Activated CD4-positive, alpha-beta T cell treated with anti-CD3 and anti-CD28 coated beads, Interleukin-2, amount 50 U/mL, for 24 hours (primary cell): ENCODE measurements around the gene FAM167B.
"Not testable (repeated sequence)": the region's sequence is repeated elsewhere in the genome, so short reads cannot be mapped to it uniquely, and the experiment has no call there.

Source experiments
- DNase-seq, 2 donors: peaks; one replicate each; pipeline ENCODE4 v3.0.0-alpha.2; 2020; ENCODE audit warnings: low read depth in 1 of 2, low spot score in 1 of 2

The FAM167B gene

DNA sequence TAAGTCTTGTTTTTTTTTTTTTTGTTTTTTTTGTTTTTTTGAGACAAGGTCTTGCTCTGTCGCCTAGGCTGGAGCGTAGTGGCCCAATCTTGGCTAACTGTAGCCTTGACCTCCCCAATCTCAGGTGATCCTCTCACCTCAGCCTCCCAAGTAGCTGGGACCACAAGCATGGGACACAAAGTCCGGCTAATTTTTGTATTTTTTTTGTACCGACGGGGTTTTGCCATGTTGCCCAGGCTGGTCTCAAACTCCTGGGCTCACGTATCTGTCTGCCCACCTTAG lies 10.1 kb downstream of the FAM167B start:
- DNase-seq = no peak

- DNase-seq = not testable (repeated sequence)
Measured at GRCh38 chr1:32263236-32263593, 16.2 kb downstream of the FAM167B start.

DNA sequence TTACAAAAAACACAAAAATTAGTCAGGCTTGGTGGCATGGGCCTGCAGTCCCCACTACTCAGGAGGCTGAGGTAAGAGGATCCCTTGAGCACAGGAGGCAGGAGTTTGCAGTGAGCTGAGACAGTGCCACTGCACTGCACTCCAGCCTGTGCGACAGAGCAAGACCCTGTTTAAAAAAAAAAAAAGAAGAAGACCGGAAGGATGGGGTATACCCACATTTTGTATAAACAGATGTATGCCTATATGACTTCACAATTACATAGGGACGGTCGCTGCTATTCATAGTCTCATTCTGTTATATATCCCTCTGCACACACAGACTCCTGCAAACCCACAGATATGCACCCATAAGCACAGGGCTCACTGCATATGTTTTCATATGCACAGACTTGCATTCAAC lies 16.7 kb downstream of the FAM167B start:
- no peak for DNase-seq

GRCh38 chr1:32265846-32266245 lies 18.8 kb downstream of the FAM167B start:
- DNase-seq = no peak

GRCh38 chr1:32266921-32267591 lies 20.0 kb downstream of the FAM167B start:
- DNase-seq = no peak

- DNase-seq = no peak
Measured at GRCh38 chr1:32269744-32270143, 22.7 kb downstream of the FAM167B start.

DNA sequence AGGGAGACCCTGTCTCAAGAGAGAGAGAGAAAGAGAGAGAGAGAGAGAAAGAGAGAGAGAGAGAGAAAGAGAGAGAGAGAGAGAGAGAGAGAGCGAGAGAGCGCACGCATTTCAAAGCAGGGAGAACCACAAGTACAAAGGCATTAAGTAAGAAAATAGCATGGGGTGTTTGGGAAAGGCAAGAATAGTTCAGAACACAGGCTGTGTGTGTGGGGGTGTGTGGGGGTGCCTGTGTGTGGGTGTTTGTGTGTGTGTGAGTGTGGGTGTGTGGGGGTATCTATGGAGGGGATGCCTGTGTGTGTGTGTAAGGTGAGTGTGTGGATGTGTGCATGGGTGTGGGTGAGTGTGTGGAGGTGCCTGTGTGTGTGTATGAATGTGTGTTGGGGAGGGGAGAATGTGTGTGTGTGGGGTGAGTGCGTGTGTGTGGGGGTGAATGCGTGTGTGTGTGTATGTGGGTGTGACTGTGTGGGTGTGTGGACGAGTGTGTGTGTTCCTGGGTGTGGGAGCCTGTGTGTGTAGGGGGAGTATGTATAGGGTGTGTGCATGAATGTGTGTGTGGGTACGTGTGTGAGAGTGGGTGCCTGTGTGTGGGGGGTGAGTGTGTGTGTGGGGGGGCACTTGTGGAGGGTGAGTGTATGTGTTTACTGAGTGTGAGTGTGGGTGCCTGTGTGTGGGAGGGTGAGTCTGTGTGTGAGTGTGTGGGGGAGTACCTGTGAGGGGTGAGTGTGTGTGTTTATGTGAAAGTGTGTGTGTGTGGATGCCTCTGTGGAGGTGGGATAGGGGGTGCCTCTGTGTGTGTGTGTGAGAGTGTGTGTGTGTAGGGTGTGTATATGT lies 25.8 kb downstream of the FAM167B start:
- no peak for DNase-seq

GRCh38 chr1:32273391-32274208 lies 26.6 kb downstream of the FAM167B start:
- DNase-seq = peak in 1 of 2 donors; percentile 80

DNA sequence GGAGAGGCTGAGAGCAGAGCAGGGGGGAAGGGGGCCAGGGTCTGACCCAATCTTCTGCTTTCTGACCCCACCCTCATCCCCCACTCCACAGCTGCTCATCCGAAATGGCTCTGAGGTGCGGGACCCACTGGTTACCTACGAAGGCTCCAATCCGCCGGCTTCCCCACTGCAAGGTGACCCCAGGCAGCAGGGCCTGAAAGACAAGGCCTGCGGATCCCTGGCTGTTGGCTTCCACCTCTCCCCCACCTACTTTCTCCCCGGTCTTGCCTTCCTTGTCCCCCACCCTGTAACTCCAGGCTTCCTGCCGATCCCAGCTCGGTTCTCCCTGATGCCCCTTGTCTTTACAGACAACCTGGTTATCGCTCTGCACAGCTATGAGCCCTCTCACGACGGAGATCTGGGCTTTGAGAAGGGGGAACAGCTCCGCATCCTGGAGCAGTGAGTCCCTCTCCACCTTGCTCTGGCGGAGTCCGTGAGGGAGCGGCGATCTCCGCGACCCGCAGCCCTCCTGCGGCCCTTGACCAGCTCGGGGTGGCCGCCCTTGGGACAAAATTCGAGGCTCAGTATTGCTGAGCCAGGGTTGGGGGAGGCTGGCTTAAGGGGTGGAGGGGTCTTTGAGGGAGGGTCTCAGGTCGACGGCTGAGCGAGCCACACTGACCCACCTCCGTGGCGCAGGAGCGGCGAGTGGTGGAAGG lies 27.8 kb downstream of the FAM167B start:
- DNase-seq = no peak

GRCh38 chr1:32275424-32275823 lies 28.4 kb downstream of the FAM167B start:
- DNase-seq = no peak

- no peak for DNase-seq
Measured at GRCh38 chr1:32276032-32276782, 29.2 kb downstream of the FAM167B start.

DNA sequence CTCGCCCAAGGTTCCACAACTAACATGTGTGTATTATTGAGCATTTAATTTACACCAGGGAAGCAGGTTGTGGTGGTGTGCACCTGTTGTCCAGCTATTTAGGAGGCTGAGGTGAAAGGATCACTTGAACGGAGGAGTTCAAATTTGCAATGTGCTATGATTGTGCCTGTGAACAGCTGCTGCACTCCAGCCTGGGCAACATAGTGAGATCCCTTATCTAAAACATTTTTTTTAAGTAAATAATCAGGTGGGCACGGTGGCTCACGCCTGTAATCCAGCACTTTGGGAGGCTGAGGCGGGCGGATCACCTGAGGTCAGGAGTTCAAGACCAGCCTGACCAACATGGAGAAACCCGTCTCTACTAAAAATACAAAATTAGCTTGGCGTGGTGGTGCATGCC lies 37.8 kb downstream of the FAM167B start:
- DNase-seq = not testable (repeated sequence)

DNA sequence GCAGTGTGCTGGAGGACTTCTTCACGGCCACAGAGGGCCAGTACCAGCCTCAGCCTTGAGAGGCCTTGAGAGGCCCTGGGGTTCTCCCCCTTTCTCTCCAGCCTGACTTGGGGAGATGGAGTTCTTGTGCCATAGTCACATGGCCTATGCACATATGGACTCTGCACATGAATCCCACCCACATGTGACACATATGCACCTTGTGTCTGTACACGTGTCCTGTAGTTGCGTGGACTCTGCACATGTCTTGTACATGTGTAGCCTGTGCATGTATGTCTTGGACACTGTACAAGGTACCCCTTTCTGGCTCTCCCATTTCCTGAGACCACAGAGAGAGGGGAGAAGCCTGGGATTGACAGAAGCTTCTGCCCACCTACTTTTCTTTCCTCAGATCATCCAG lies 38.6 kb downstream of the FAM167B start:
- DNase-seq = no peak

DNA sequence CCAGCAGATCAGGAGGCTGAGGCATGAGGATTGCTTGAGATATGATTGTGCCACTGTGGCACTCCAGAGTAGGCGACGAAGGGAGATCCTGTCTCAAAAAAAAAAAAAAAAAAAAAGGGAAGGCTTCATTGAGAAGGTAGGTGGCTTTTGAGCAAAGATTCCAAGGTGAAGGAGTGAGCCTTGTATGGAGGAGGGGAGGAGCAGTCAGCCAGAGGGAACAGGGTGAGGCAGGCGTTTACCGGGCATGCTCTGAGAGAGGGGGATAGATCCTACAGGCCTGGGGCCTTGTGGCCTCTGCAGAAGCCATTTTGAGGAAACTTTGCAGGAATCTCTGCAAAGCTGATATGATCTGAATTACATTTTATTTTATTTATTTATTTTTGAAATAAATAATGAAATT lies 39.7 kb downstream of the FAM167B start:
- no peak for DNase-seq

DNA sequence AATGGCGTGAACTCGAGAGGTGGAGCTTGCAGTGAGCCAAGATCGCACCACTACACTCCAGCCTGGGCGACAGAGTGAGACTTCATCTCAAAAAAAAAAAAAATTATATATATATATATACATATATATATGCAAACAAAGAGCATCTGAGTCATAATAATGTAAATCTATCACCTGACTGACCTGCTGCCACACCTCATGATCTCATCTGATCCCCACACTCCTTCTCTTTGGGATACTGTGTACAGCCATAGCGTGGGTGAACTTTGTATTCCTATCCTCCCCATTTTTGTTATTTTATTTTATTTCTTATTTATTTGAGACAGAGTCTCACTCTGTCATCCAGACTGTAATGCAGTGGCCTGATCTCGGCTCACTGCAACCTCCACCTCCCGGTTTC lies 42.2 kb downstream of the FAM167B start:
- DNase-seq = no peak

- no peak for DNase-seq
Measured at GRCh38 chr1:32291145-32291707, 44.2 kb downstream of the FAM167B start.

GRCh38 chr1:32291708-32292538 lies 44.9 kb downstream of the FAM167B start, which contains the start of gene HDAC1:
HDAC1 (plus strand) TSS chr1:32292083; CDS start chr1:32292170, 87 bp downstream.
- peak; percentile 94 to 96 for DNase-seq

DNA sequence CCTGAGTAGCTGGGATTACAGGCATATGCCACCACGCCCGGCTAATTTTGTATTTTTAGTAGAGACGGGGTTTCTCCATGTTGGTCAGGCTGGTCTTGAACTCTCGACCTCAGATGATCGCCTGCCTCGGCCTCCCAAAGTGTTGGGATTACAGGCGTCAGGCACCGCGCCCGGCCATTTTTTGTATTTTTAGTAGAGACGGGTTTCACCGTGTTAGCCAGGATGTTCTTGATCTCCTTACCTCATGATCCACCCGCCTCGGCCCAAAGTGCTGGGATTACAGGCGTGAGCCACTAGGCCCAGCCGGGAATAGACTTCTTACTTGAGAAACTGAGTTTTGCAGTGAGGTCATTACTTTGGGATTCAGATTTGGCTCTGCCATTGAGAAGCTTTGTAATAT lies 51.2 kb downstream of the FAM167B start:
- not testable (repeated sequence) for DNase-seq
